HG03025 (cell line): ENCODE measurements around the gene EPHA8.

ENCODE experiments used
- ATAC-seq: cut with Tn5 transposase; IDR thresholded peaks from one replicate; pipeline ENCODE4 v1.9.1; 2021; ENCODE audit warnings: mild to moderate bottlenecking, moderate library complexity; ENCODE audit not compliant: unreplicated experiment, low FRiP score

The EPHA8 gene

GRCh38 chr1:22535399-22535798 lies 27.9 kb upstream of the EPHA8 start:
- ATAC-seq = no peak

- no peak for ATAC-seq
These were observed 26.8 kb upstream of the EPHA8 start for GRCh38 chr1:22536506-22536905.

- no peak for ATAC-seq
These were observed 25.7 kb upstream of the EPHA8 start for GRCh38 chr1:22537441-22538139.

- no peak for ATAC-seq
These were observed 23.7 kb upstream of the EPHA8 start for GRCh38 chr1:22539510-22540118.

- ATAC-seq = no peak
These were observed 23.0 kb upstream of the EPHA8 start for GRCh38 chr1:22540337-22540736.

- ATAC-seq = no peak
These were observed 20.4 kb upstream of the EPHA8 start for GRCh38 chr1:22542886-22543285.

- ATAC-seq = no peak
These were observed 19.6 kb upstream of the EPHA8 start for GRCh38 chr1:22543679-22544078.

- no peak for ATAC-seq
These were observed 18.7 kb upstream of the EPHA8 start for GRCh38 chr1:22544606-22545005.

GRCh38 chr1:22545141-22545540 lies 18.1 kb upstream of the EPHA8 start:
- ATAC-seq = no peak

GRCh38 chr1:22547186-22547817 lies 16.0 kb upstream of the EPHA8 start:
- no peak for ATAC-seq

GRCh38 chr1:22547818-22548462 lies 15.3 kb upstream of the EPHA8 start:
- ATAC-seq = no peak

GRCh38 chr1:22550021-22550420 lies 13.3 kb upstream of the EPHA8 start:
- no peak for ATAC-seq

- ATAC-seq = no peak
These were observed 11.7 kb upstream of the EPHA8 start for GRCh38 chr1:22551591-22551990.

GRCh38 chr1:22552021-22552420 lies 11.3 kb upstream of the EPHA8 start:
- ATAC-seq = no peak

- no peak for ATAC-seq
These were observed 10.0 kb upstream of the EPHA8 start for GRCh38 chr1:22553104-22553880.

GRCh38 chr1:22553991-22554522 lies 9.2 kb upstream of the EPHA8 start:
- no peak for ATAC-seq

- no peak for ATAC-seq
These were observed 8.0 kb upstream of the EPHA8 start for GRCh38 chr1:22555371-22555656.

- no peak for ATAC-seq
These were observed 6.7 kb upstream of the EPHA8 start for GRCh38 chr1:22556391-22557104.

GRCh38 chr1:22557341-22557950 lies 5.8 kb upstream of the EPHA8 start:
- no peak for ATAC-seq
